ENCODE results near the gene CADM1. TPM values are rescaled to one million over a fixed set of nuclear protein-coding genes. Genes with fewer than 3 reads are reported as not detected.

Gene CADM1
- total and polyA plus RNA-seq, 2 donors from 2014 or later, result 24.0 to 33.5 TPM

DNA sequence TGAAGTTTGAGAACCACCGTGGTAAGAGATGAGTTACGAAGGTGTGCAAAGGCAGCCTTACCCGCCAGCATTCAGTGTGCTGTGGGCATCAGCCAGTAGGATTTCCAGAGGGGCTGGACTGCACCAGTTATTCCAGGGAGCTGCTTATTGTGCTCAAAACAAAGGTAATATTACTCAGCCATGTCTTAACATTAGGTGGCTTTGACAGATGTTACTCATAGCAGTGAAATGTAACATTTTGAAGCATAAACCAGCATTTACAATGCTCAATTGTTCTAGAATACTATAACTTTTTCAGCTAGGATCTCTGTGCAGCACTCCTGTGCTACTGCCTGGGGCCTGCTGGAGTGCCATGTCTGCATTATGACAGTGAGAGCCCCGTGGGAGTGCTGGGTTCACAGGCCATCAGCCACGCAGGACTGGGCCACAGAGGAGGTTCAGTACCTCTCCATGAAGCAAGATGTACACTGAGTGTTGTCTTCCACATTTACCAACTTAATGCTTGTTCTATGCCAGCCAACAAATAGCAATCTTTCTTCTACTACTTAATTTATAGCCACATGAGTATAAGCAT, 238.1 kb downstream of the CADM1 start:
- FAIRE-seq (no peak), DNase-seq (no peak)
- no peaks in the 10 kb centered on the region for H3K4me1 ChIP-seq (ENCODE audit: control insufficient read depth in 2 of 3, insufficient read depth in 2 of 3, low read depth in 1 of 3, low read length in 3 of 3)
- no peak overlapping the region for H3K9ac ChIP-seq (ENCODE audit: low read length in 3 of 3)
- no peaks in the 10 kb centered on the region for H3K27me3 ChIP-seq (ENCODE audit: control insufficient read depth, insufficient read depth, low read length)
- TF ChIP-seq, protein P1, sequence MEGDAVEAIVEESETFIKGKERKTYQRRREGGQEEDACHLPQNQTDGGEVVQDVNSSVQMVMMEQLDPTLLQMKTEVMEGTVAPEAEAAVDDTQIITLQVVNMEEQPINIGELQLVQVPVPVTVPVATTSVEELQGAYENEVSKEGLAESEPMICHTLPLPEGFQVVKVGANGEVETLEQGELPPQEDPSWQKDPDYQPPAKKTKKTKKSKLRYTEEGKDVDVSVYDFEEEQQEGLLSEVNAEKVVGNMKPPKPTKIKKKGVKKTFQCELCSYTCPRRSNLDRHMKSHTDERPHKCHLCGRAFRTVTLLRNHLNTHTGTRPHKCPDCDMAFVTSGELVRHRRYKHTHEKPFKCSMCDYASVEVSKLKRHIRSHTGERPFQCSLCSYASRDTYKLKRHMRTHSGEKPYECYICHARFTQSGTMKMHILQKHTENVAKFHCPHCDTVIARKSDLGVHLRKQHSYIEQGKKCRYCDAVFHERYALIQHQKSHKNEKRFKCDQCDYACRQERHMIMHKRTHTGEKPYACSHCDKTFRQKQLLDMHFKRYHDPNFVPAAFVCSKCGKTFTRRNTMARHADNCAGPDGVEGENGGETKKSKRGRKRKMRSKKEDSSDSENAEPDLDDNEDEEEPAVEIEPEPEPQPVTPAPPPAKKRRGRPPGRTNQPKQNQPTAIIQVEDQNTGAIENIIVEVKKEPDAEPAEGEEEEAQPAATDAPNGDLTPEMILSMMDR (IDR thresholded peaks at IDR 0.05; ENCODE audit: borderline replicate concordance, extremely low read depth, insufficient read depth), result no peak
- no peak overlapping the region for H3K4me3 ChIP-seq (ENCODE audit: low read length in 3 of 3)
- intact Hi-C loops (cut with DNase I), result no loop called here
- no peak overlapping the region for H3K27ac ChIP-seq (ENCODE audit: low read depth in 2 of 2, low read length in 2 of 2)
- no peaks in the 10 kb centered on the region for H3K9me3 ChIP-seq (ENCODE audit: control insufficient read depth in 2 of 3, insufficient read depth in 1 of 3, low read length in 3 of 3)
- no peaks in the 10 kb centered on the region for H3K36me3 ChIP-seq (ENCODE audit: control insufficient read depth in 2 of 3, insufficient read depth in 3 of 3, low read length in 3 of 3)

DNA sequence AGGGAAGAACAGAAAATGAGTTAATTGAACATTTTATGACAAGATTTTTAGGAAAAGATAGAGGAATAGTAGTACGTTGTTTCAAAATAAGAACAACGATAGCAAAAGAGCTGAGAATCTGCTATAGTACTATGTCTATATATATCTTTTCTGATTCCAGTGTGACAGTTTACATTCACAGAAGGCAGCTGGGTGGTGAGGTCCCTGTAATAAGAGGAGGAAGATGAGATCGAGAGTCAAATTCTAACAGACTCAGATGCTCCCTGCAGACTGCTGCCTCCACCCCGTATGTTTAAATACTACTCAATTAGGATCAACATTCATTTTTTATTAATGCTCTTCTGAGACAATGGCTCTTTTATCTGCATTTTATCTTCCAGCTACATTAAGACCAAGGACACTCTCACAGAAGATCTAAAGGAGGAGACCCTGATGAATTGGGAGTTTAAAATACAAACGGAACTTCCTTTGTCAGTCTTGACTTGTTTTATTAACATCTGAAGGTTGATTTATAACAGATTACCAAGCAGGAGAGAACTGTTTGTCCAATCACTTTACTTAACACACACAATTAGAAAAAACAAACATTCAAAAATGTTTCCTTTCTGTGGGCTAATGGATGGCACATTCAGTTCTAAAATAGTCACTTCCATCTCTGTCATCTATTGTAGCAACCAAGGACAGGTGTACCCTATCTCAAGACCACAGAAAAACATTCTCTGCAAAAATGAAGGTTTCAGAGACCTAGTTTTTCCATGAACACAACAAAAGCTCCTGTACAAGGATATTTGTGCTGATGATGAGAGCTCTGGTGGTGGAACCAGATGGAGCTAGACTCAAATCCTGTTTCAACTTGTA, 240.2 kb downstream of the CADM1 start:
- intact Hi-C loops (cut with DNase I), result no loop called here
- no peak for DNase-seq
- FAIRE-seq, result no peak

DNA sequence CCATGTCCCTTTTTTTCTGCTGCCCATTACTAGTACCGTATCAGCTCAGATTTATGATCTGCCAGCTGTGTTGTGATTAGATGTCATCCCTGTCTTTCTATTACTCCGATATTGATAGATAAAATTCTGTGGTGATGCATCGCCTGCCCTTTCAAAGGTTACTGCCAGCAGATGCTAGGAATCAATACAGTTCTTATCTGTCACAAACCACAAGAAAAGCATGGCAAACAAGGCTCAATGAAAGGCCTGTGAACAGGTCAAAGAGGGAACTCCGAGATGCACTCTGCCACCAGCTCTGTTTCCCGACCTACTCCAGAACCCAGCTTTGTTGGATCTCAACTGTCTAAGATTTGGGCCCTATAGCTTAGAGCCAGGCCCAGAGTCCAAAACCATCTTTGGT, 246.0 kb downstream of the CADM1 start:
- intact Hi-C loops (cut with DNase I), result no loop called here
- peaks cover 0 to 7% (median 0%) of the 10 kb centered on the region in 3 donors for H3K4me1 ChIP-seq (ENCODE audit: control insufficient read depth in 2 of 3, insufficient read depth in 2 of 3, low read depth in 1 of 3, low read length in 3 of 3)
- H3K36me3 ChIP-seq (ENCODE audit: control insufficient read depth in 2 of 3, insufficient read depth in 3 of 3, low read length in 3 of 3), result no peaks in the 10 kb centered on the region
- H3K4me3 ChIP-seq (ENCODE audit: low read length in 3 of 3), result no peak overlapping the region
- H3K27me3 ChIP-seq (ENCODE audit: control insufficient read depth, insufficient read depth, low read length), result no peaks in the 10 kb centered on the region
- H3K27ac ChIP-seq (ENCODE audit: low read depth in 2 of 2, low read length in 2 of 2), result no peak overlapping the region
- TF ChIP-seq, protein P1 (IDR thresholded peaks at IDR 0.05; ENCODE audit: borderline replicate concordance, extremely low read depth, insufficient read depth), result no peak
- DNase-seq, result no peak
- no peak overlapping the region for H3K9ac ChIP-seq (ENCODE audit: low read length in 3 of 3)
- no peak for FAIRE-seq
- H3K9me3 ChIP-seq (ENCODE audit: control insufficient read depth in 2 of 3, insufficient read depth in 1 of 3, low read length in 3 of 3), result no peaks in the 10 kb centered on the region

More for the DNA sequence above, 240.2 kb downstream of the CADM1 start:
- Histone ChIP-seq H3K36me3 (ENCODE audit: control insufficient read depth in 2 of 3, insufficient read depth in 3 of 3, low read length in 3 of 3) (no peaks in the 10 kb centered on the region), H3K27me3 (ENCODE audit: control insufficient read depth, insufficient read depth, low read length) (no peaks in the 10 kb centered on the region), H3K27ac (ENCODE audit: low read depth in 2 of 2, low read length in 2 of 2) (no peak overlapping the region), H3K4me3 (ENCODE audit: low read length in 3 of 3) (no peak overlapping the region), H3K9ac (ENCODE audit: low read length in 3 of 3) (no peak overlapping the region), H3K4me1 (ENCODE audit: control insufficient read depth in 2 of 3, insufficient read depth in 2 of 3, low read depth in 1 of 3, low read length in 3 of 3) (no peaks in the 10 kb centered on the region), H3K9me3 (ENCODE audit: control insufficient read depth in 2 of 3, insufficient read depth in 1 of 3, low read length in 3 of 3) (no peaks in the 10 kb centered on the region)
- TF ChIP-seq, protein P1 (IDR thresholded peaks at IDR 0.05; ENCODE audit: borderline replicate concordance, extremely low read depth, insufficient read depth), result no peak
